ENCODE results near the gene EIF3L. TPM values are rescaled to one million over a fixed set of nuclear protein-coding genes. Genes with fewer than 3 reads are reported as not detected.
A peak's percentile ranks its signal among the peaks of the same experiment; 100 is the strongest.
"Not testable (repeated sequence)": the region's sequence is repeated elsewhere in the genome, so short reads cannot be mapped to it uniquely, and the experiment has no call there.

The EIF3L gene
- 1,000 to 10,000 TPM in 2 of 8 experiments, 100 to 1,000 TPM in 6; 381 to 1,095 (median 566) TPM for total RNA-seq

GRCh38 chr22:37849089-37849751 is at the start of gene EIF3L:
EIF3L (plus strand) TSS chr22:37849419; CDS start chr22:37849450, 31 bp downstream.
- peak within 1 kb of the TSS; percentile 84 to 90 for H3K27ac ChIP-seq
- in situ Hi-C loops (cut with MboI; ENCODE audit: low pct_unique_long_range_greater_than_20kb in 2 of 9, low sequenced_read_pairs in 9 of 9, unreplicated experiment in 9 of 9), result no loop called here
- ATAC-seq (replicated peaks in 6 of 8), result peak; percentile 70 to 86 (median 74)
- peak within 1 kb of the TSS; percentile 62 to 95 (median 87) for H3K4me3 ChIP-seq
- peaks cover 8 to 16% of the 10 kb centered on the region in 2 donors for H3K4me1 ChIP-seq (replicated peaks in 1 of 2)
- WGBS, 10 experiments, result 0 to 4% (median 0%) methylated on average over 1 to 15 of the region's 49 CpGs; no CpG with 5 or more reads in 2 of the 10 experiments

GRCh38 chr22:37799979-37800378 is 49.2 kb upstream of the EIF3L start:
- in situ Hi-C loops (cut with MboI; ENCODE audit: low pct_unique_long_range_greater_than_20kb in 2 of 9, low sequenced_read_pairs in 9 of 9, unreplicated experiment in 9 of 9), result loop anchor here in 2 of 9 experiments (25.0 kb wide), 1 partner anchor 162 kb away; the partner anchor contains the start of genes C22orf23 (in 2 of the 2) and POLR2F (in 2 of the 2)
- not testable (repeated sequence) for ATAC-seq (replicated peaks in 6 of 8)

GRCh38 chr22:37801946-37802309 is 47.3 kb upstream of the EIF3L start:
- 0 to 17% (median 3%) methylated on average over 1 to 6 of the region's 13 CpGs; no CpG with 5 or more reads in 7 of the 10 experiments for WGBS, 10 experiments
- peaks cover 16 to 17% of the 10 kb centered on the region in 2 donors for H3K4me1 ChIP-seq (replicated peaks in 1 of 2)
- H3K4me3 ChIP-seq, result peak overlapping the region; percentile 48 to 97 (median 71)
- ATAC-seq (replicated peaks in 6 of 8), result peak in 6 of 8 experiments; percentile 6 to 39 (median 29)
- in situ Hi-C loops (cut with MboI; ENCODE audit: low pct_unique_long_range_greater_than_20kb in 2 of 9, low sequenced_read_pairs in 9 of 9, unreplicated experiment in 9 of 9), result loop anchor here in 2 of 9 experiments (25.0 kb wide), 1 partner anchor 160 kb away; the partner anchor contains the start of genes C22orf23 (in 2 of the 2) and POLR2F (in 2 of the 2)
- H3K27ac ChIP-seq, result peak overlapping the region; percentile 94 to 97

More at GRCh38 chr22:37799979-37800378, 49.2 kb upstream of the EIF3L start:
- H3K27ac ChIP-seq, H3K4me3 ChIP-seq: not testable (repeated sequence)
- WGBS, 10 experiments, result 50 to 100% (median 88%) methylated on average over 1 to 8 of the region's 9 CpGs; no CpG with 5 or more reads in 3 of the 10 experiments
- H3K4me1 ChIP-seq (replicated peaks in 1 of 2), result peaks cover 16 to 17% of the 10 kb centered on the region in 2 donors

- in situ Hi-C loops (cut with MboI; ENCODE audit: low pct_unique_long_range_greater_than_20kb in 2 of 9, low sequenced_read_pairs in 9 of 9, unreplicated experiment in 9 of 9), result loop anchor here in 2 of 9 experiments (25.0 kb wide), 1 partner anchor 160 kb away; the partner anchor contains the start of genes C22orf23 (in 2 of the 2) and POLR2F (in 2 of the 2)
- Histone ChIP-seq H3K4me1 (replicated peaks in 1 of 2) (peaks cover 16 to 17% of the 10 kb centered on the region in 2 donors), H3K4me3 (peak overlapping the region; percentile 48 to 97 (median 71)), H3K27ac (peak overlapping the region; percentile 94 to 97)
- WGBS, 10 experiments, result 0 to 60% (median 3%) methylated on average over 1 to 12 of the region's 63 CpGs; no CpG with 5 or more reads in 3 of the 10 experiments
- peak; percentile 12 to 72 (median 66) for ATAC-seq (replicated peaks in 6 of 8)
These were observed 46.7 kb upstream of the EIF3L start for GRCh38 chr22:37802310-37803194.

DNA sequence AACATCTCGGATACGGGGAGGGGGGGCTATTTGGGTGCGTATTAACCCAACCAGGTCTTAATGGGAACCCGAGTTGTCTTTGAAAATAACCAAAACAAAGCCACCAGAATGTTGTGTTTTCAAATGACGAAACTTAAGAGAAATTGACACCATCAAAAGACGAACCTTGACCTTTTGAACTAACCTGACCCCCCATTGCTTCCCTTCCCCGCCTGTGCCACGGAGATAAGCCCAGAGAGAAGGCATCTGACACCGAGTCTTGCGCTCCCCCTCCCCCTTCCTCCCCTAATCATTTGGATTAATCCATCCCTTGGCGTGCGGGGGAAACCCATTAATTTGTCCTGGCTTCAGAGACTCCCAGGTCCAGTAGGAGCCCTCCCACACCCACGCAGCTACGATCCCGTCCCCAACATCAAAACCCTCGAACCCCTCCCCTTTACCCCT is 46.0 kb upstream of the EIF3L start:
- in situ Hi-C loops (cut with MboI; ENCODE audit: low pct_unique_long_range_greater_than_20kb in 2 of 9, low sequenced_read_pairs in 9 of 9, unreplicated experiment in 9 of 9), result loop anchor here in 2 of 9 experiments (25.0 kb wide), 1 partner anchor 159 kb away; the partner anchor contains the start of genes C22orf23 (in 2 of the 2) and POLR2F (in 2 of the 2)
- peak overlapping the region; percentile 94 to 97 for H3K27ac ChIP-seq
- peak overlapping the region; percentile 48 to 97 (median 71) for H3K4me3 ChIP-seq
- 0 to 80% (median 27%) methylated on average over 1 to 6 of the region's 16 CpGs; no CpG with 5 or more reads in 4 of the 10 experiments for WGBS, 10 experiments
- ATAC-seq (replicated peaks in 6 of 8), result peak in 5 of 8 experiments; percentile 6 to 27 (median 21)
- peaks cover 13 to 16% of the 10 kb centered on the region in 2 donors for H3K4me1 ChIP-seq (replicated peaks in 1 of 2)

DNA sequence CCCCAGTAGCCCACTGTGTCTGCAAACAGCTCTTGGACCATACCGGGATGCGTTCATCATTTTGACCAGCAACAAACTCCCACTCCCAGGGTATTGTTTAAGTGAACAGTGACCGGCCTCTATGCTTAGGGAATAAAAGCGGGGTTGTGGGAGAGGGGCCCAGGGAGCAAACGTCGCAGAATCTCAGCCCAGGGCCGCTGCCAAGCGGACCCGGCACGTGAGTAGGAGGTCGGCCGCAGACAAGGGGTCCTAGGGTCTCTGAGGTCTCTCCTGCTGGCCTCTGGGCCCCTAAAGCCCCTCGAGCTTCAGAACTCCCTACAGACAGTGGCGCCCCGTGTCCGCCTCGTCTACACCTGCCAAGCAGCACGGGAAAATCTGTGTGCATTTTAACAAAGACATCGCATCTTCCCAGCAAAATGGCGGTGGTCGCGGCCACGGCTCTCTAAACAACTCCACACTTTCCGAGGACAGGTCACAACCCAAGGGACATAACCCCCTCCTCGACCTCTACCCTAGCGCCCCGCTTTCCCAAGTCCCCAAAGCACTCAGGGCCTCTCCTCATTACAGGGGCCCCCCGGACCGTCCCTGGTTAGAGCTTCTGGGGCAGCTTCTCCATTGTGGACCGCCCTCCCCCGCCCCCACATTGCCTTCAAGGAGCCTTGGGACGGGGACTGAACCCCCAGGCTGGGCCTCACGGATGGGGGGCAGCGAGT is 45.4 kb upstream of the EIF3L start:
- H3K27ac ChIP-seq, result peak overlapping the region; percentile 94 to 97
- in situ Hi-C loops (cut with MboI; ENCODE audit: low pct_unique_long_range_greater_than_20kb in 2 of 9, low sequenced_read_pairs in 9 of 9, unreplicated experiment in 9 of 9), result loop anchor here in 2 of 9 experiments (25.0 kb wide), 1 partner anchor 159 kb away; the partner anchor contains the start of genes C22orf23 (in 2 of the 2) and POLR2F (in 2 of the 2)
- H3K4me3 ChIP-seq, result peak overlapping the region; percentile 48 to 97 (median 71)
- H3K4me1 ChIP-seq (replicated peaks in 1 of 2), result peaks cover 15 to 16% of the 10 kb centered on the region in 2 donors
- no peak for ATAC-seq (replicated peaks in 6 of 8)
- WGBS, 10 experiments, result 0 to 12% (median 9%) methylated on average over 2 to 11 of the region's 34 CpGs; no CpG with 5 or more reads in 6 of the 10 experiments

GRCh38 chr22:37804352-37804880 is 44.8 kb upstream of the EIF3L start:
- Histone ChIP-seq H3K27ac (peak overlapping the region; percentile 94 to 97), H3K4me3 (peak overlapping the region; percentile 48 to 97 (median 71)), H3K4me1 (replicated peaks in 1 of 2) (peaks cover 16 to 17% of the 10 kb centered on the region in 2 donors)
- 0% methylated on average over 1 of the region's 29 CpGs; no CpG with 5 or more reads in 9 of the 10 experiments for WGBS, 10 experiments
- in situ Hi-C loops (cut with MboI; ENCODE audit: low pct_unique_long_range_greater_than_20kb in 2 of 9, low sequenced_read_pairs in 9 of 9, unreplicated experiment in 9 of 9), result loop anchor here in 2 of 9 experiments (25.0 kb wide), 1 partner anchor 158 kb away; the partner anchor contains the start of genes C22orf23 (in 2 of the 2) and POLR2F (in 2 of the 2)
- ATAC-seq (replicated peaks in 6 of 8), result no peak

DNA sequence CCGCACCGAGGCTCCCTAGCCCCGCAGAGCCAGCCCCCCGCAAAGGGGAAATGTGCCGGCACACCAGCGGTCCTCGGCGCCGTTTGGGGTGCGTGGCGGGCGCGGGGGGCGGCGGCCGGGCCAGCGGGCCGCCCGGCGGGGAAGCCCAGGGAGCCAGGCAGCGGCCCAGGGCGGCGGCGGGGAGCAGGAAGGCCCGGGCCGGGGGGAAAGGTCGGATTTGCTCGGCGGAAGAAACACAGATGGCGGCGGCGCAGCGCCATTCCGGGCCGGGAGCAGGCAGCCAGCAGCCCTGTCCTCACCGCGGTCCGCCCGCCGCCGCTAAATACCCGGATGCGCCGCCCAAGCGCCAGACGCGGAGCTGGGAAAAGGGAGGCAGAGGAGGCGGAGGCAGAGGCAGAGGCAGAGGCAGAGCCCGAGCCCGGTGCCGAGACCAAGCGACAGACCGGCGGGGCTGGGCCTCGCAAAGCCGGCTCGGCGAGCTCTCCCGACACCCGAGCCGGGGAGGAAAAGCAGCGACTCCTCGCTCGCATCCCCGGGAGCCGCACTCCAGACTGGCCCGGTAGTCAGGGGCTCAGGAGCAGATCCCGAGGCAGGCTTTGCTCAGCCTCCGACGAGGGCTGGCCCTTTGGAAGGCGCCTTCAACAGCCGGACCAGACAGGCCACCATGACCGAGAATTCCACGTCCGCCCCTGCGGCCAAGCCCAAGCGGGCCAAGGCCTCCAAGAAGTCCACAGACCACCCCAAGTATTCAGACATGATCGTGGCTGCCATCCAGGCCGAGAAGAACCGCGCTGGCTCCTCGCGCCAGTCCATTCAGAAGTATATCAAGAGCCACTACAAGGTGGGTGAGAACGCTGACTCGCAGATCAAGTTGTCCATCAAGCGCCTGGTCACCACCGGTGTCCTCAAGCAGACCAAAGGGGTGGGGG is 44.1 kb upstream of the EIF3L start:
- in situ Hi-C loops (cut with MboI; ENCODE audit: low pct_unique_long_range_greater_than_20kb in 2 of 9, low sequenced_read_pairs in 9 of 9, unreplicated experiment in 9 of 9), result loop anchor here in 2 of 9 experiments (25.0 kb wide), 1 partner anchor 157 kb away; the partner anchor contains the start of genes C22orf23 (in 2 of the 2) and POLR2F (in 2 of the 2)
- Histone ChIP-seq H3K4me3 (peak overlapping the region; percentile 48 to 97 (median 71)), H3K27ac (peak overlapping the region; percentile 94 to 97), H3K4me1 (replicated peaks in 1 of 2) (peaks cover 16 to 17% of the 10 kb centered on the region in 2 donors)
- 6 to 60% (median 37%) methylated on average over 1 to 16 of the region's 87 CpGs; no CpG with 5 or more reads in 5 of the 10 experiments for WGBS, 10 experiments
- peak; percentile 9 to 45 (median 31) for ATAC-seq (replicated peaks in 6 of 8)

DNA sequence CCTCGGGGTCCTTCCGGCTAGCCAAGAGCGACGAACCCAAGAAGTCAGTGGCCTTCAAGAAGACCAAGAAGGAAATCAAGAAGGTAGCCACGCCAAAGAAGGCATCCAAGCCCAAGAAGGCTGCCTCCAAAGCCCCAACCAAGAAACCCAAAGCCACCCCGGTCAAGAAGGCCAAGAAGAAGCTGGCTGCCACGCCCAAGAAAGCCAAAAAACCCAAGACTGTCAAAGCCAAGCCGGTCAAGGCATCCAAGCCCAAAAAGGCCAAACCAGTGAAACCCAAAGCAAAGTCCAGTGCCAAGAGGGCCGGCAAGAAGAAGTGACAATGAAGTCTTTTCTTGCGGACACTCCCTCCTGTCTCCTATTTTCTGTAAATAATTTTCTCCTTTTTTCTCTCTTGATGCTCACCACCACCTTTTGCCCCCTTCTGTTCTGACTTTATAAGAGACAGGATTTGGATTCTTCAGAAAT is 43.4 kb upstream of the EIF3L start:
- Histone ChIP-seq H3K4me1 (replicated peaks in 1 of 2) (peaks cover 16 to 17% of the 10 kb centered on the region in 2 donors), H3K4me3 (peak overlapping the region; percentile 48 to 97 (median 71)), H3K27ac (no peak overlapping the region)
- in situ Hi-C loops (cut with MboI; ENCODE audit: low pct_unique_long_range_greater_than_20kb in 2 of 9, low sequenced_read_pairs in 9 of 9, unreplicated experiment in 9 of 9), result loop anchor here in 2 of 9 experiments (25.0 kb wide), 1 partner anchor 156 kb away; the partner anchor contains the start of genes C22orf23 (in 2 of the 2) and POLR2F (in 2 of the 2)
- WGBS, 10 experiments, result 7 to 53% (median 29%) methylated on average over 3 to 7 of the region's 10 CpGs; no CpG with 5 or more reads in 3 of the 10 experiments
- ATAC-seq (replicated peaks in 6 of 8), result no peak

Measured in motor neuron (in vitro differentiated cells).